B cell (primary cell): ENCODE data around the gene BRF1. TPM values are rescaled to one million over a fixed set of nuclear protein-coding genes. Genes with fewer than 3 reads are reported as not detected.

ENCODE experiments used
- ATAC-seq: fragments of 200-7000 bp; cut with Tn5 transposase; one replicate; pipeline ENCODE4 v1.10.0; 2021; ENCODE audit warnings: low read depth, mild to moderate bottlenecking, moderate number of reproducible peaks, moderate library complexity
- CTCF ChIA-PET: fragments of 350-600 bp; sonication (Branson Sonifier 250); formaldehyde crosslinking; loops from one replicate; lab custom pipeline; 2021; ENCODE audit warnings: antibody characterized with exemption, inconsistent platforms; lab: Charles Lee
- POLR2A ChIA-PET: fragments of 350-600 bp; sonication (Branson Sonifier 250); formaldehyde crosslinking; loops from one replicate; lab custom pipeline; 2021; ENCODE audit warnings: antibody characterized with exemption; lab: Charles Lee
- DNase-seq: peaks from one replicate; pipeline ENCODE4 v3.0.0; 2013
- H2AFZ ChIP-seq: 2 replicates; pipeline ENCODE4 v1.6.1; 2012; ENCODE audit warnings: mild to moderate bottlenecking, low read depth, low read length; ENCODE audit not compliant: insufficient read depth, poor library complexity, severe bottlenecking
- H3K27ac ChIP-seq, 2 donors: 1 replicate in 1 of 2; 2 replicates in 1 of 2; pipeline ENCODE4 v1.5.1; 2012 to 2013; ENCODE audit warnings: low read length in 2 of 2, mild to moderate bottlenecking in 2 of 2, moderate library complexity in 1 of 2
- H3K27me3 ChIP-seq, 4 experiments: fragments of 200-600 bp in 1 of 4; sonication (generic) in 1 of 4; replicated peaks in 1 of 4; 1 replicate in 2 of 4; 2 replicates in 2 of 4; pipeline versions ENCODE4 v1.6.1 to v1.7.0; 2013 to 2016; ENCODE audit warnings: low read length in 3 of 4, mild to moderate bottlenecking in 2 of 4, mixed read lengths in 1 of 4, moderate library complexity in 1 of 4; ENCODE audit not compliant: insufficient read depth in 4 of 4, control insufficient read depth in 3 of 4; ENCODE audit errors: control extremely low read depth in 1 of 4
- H3K36me3 ChIP-seq, 2 experiments: replicated peaks in 1 of 2; 1 replicate in 1 of 2; 2 replicates in 1 of 2; pipeline versions ENCODE4 v1.6.1 to v1.7.1; 2013; ENCODE audit warnings: low read length in 1 of 2; ENCODE audit not compliant: insufficient read depth in 2 of 2, control insufficient read depth in 1 of 2; ENCODE audit errors: control extremely low read depth in 1 of 2, extremely low read depth in 1 of 2
- H3K4me1 ChIP-seq, 2 donors: fragments of 200-600 bp in 1 of 2; sonication (generic) in 1 of 2; 1 replicate in 1 of 2; 2 replicates in 1 of 2; pipeline versions ENCODE4 v1.5.1 to v1.6.1; 2013 to 2017; ENCODE audit warnings: low read length in 2 of 2; ENCODE audit not compliant: control insufficient read depth in 2 of 2, insufficient read depth in 2 of 2
- H3K4me2 ChIP-seq: replicated peaks from 2 replicates; pipeline ENCODE3; 2012; ENCODE audit warnings: mild to moderate bottlenecking, low read depth, low read length; ENCODE audit not compliant: poor library complexity, severe bottlenecking
- H3K4me3 ChIP-seq, 5 experiments: fragments of 200-600 bp in 1 of 5; sonication (generic) in 1 of 5; 1 replicate in 3 of 5; 2 replicates in 2 of 5; pipeline versions ENCODE4 v1.5.1 to v1.7.0; 2011 to 2016; ENCODE audit warnings: low read length in 4 of 5, mild to moderate bottlenecking in 4 of 5, low read depth in 2 of 5, control low read depth in 1 of 5, moderate library complexity in 1 of 5; ENCODE audit not compliant: insufficient read depth in 1 of 5; ENCODE audit errors: control extremely low read depth in 1 of 5, extremely low read depth in 1 of 5
- H3K79me2 ChIP-seq: fragments of 200-600 bp; sonication (generic); one replicate; pipeline ENCODE4 v1.6.0; 2016; ENCODE audit warnings: low read length; ENCODE audit not compliant: control insufficient read depth, insufficient read depth
- H3K9ac ChIP-seq: fragments of 200-600 bp; sonication (generic); 2 replicates; pipeline ENCODE4 v1.6.1; 2017; ENCODE audit warnings: mild to moderate bottlenecking, low read length, moderate library complexity
- H3K9me3 ChIP-seq, 3 donors: one replicate each; pipeline versions ENCODE4 v1.6.1 to v1.7.1; 2013; ENCODE audit warnings: low read length in 2 of 3; ENCODE audit not compliant: control insufficient read depth in 2 of 3, insufficient read depth in 1 of 3; ENCODE audit errors: control extremely low read depth in 1 of 3
- H4K20me1 ChIP-seq: 2 replicates; pipeline ENCODE4 v1.6.0; 2012; ENCODE audit warnings: mild to moderate bottlenecking, low read length; ENCODE audit not compliant: insufficient read depth, control insufficient read depth, poor library complexity, severe bottlenecking
- H3K27ac Mint-ChIP-seq: one replicate; pipeline ENCODE4 v1.8.0; 2021; ENCODE audit warnings: mixed read lengths
- H3K27me3 Mint-ChIP-seq: one replicate; pipeline ENCODE4 v1.8.0; 2021; ENCODE audit warnings: mixed read lengths
- H3K4me1 Mint-ChIP-seq: one replicate; pipeline ENCODE4 v1.8.0; 2021; ENCODE audit warnings: mixed read lengths
- H3K4me3 Mint-ChIP-seq: one replicate; pipeline ENCODE4 v1.8.0; 2021; ENCODE audit warnings: mixed read lengths
- H3K9me3 Mint-ChIP-seq: one replicate; pipeline ENCODE4 v1.8.0; 2022; ENCODE audit warnings: mixed read lengths; ENCODE audit not compliant: insufficient read depth
- CTCF ChIP-seq: fragments of 200-600 bp; IDR thresholded peaks from one replicate; pipeline ENCODE4 v1.8.0; 2022; ENCODE audit warnings: antibody characterized with exemption, mild to moderate bottlenecking
- EZH2 ChIP-seq: IDR thresholded peaks from 2 replicates; pipeline ENCODE4 v1.6.1; 2012; ENCODE audit warnings: borderline replicate concordance, low read depth, mild to moderate bottlenecking, moderate library complexity, low read length; ENCODE audit not compliant: insufficient read depth, poor library complexity, severe bottlenecking
- WGBS: methylation state at CpG from one replicate; pipeline ENCODE4 v1.1.5; 2013; ENCODE audit warnings: missing lambda C conversion rate; ENCODE audit not compliant: insufficient coverage; 5-methylcytosine and 5-hydroxymethylcytosine counted together
- intact Hi-C: fragments of 100-400 bp; cut with micrococcal nuclease; formaldehyde crosslinking; loops from one replicate; pipeline ENCODE4 v1.10.0; 2022
- polyA plus RNA-seq: library from polyadenylated mRNA; depleted of rRNA; stranded (reverse); fragments of >200 nt; gene quantifications from 2 replicates; pipeline ENCODE4 v1.2.3, GENCODE V29; 2012
- total RNA-seq, 2 donors: library from RNA; stranded (reverse); fragments of 120-200 nt in 1 of 2; gene quantifications; 1 replicate in 1 of 2; 2 replicates in 1 of 2; pipeline versions ENCODE4 v1.2.3 to v1.2.4, GENCODE V29; 2013 to 2022

BRF1 gene
- total and polyA plus RNA-seq, 2 donors (not counting 1 experiment from before 2014, with no cell fraction given) = 24.5 to 55.8 TPM

GRCh38 chr14:105187116-105187515 lies 113.7 kb downstream of the BRF1 start:
- Mint-ChIP-seq H3K9me3 (no peaks in the 10 kb centered on the region), H3K4me3 (no peak overlapping the region), H3K27me3 (peaks cover 17% of the 10 kb centered on the region), H3K27ac (no peak overlapping the region), H3K4me1 (peaks cover 3% of the 10 kb centered on the region)
- no peak overlapping the region for H3K4me2 ChIP-seq
- ChIA-PET CTCF (no interaction called here), POLR2A (no interaction called here)
- ATAC-seq (no peak), DNase-seq (no peak)
- WGBS = 70% methylated on average over 3 of the region's 4 CpGs
- no peak overlapping the region for H3K4me3 ChIP-seq
- H3K27ac ChIP-seq = no peak overlapping the region
- H2AFZ ChIP-seq = no peak overlapping the region
- no peaks in the 10 kb centered on the region for H3K79me2 ChIP-seq
- H3K27me3 ChIP-seq = peaks cover 0 to 14% (median 1%) of the 10 kb centered on the region in 4 experiments
- no peaks in the 10 kb centered on the region for H3K4me1 ChIP-seq
- no peak overlapping the region for H3K9ac ChIP-seq
- TF ChIP-seq EZH2 = no peak
- no peak for TF ChIP-seq CTCF
- H4K20me1 ChIP-seq = no peaks in the 10 kb centered on the region
- intact Hi-C loops = no loop called here
- no peaks in the 10 kb centered on the region for H3K36me3 ChIP-seq
- peaks cover 0 to 19% (median 0%) of the 10 kb centered on the region in 3 donors for H3K9me3 ChIP-seq

GRCh38 chr14:105185973-105186372 lies 114.8 kb downstream of the BRF1 start:
- Mint-ChIP-seq H3K27me3 (peaks cover 17% of the 10 kb centered on the region), H3K4me1 (peaks cover 6% of the 10 kb centered on the region), H3K27ac (no peak overlapping the region), H3K9me3 (no peaks in the 10 kb centered on the region), H3K4me3 (no peak overlapping the region)
- ChIA-PET POLR2A (no interaction called here), CTCF (no interaction called here)
- no peak overlapping the region for H3K4me2 ChIP-seq
- H2AFZ ChIP-seq = no peak overlapping the region
- TF ChIP-seq CTCF (no peak), EZH2 (no peak)
- no peak overlapping the region for H3K4me3 ChIP-seq
- no peak for ATAC-seq
- 59% methylated on average over 4 of the region's 4 CpGs for WGBS
- intact Hi-C loops = no loop called here
- no peak overlapping the region for H3K9ac ChIP-seq
- H3K27ac ChIP-seq = no peak overlapping the region
- H3K36me3 ChIP-seq = no peaks in the 10 kb centered on the region
- peaks cover 0 to 14% (median under 1%) of the 10 kb centered on the region in 4 experiments for H3K27me3 ChIP-seq
- no peak for DNase-seq
- peaks cover 0 to 22% (median 0%) of the 10 kb centered on the region in 3 donors for H3K9me3 ChIP-seq
- peaks cover 3 to 5% of the 10 kb centered on the region in 2 donors for H3K4me1 ChIP-seq
- H4K20me1 ChIP-seq = no peaks in the 10 kb centered on the region
- H3K79me2 ChIP-seq = no peaks in the 10 kb centered on the region
